HG02938 (cell line): Measurements from ENCODE around the gene POSTN.
"Not testable (repeated sequence)": the region's sequence is repeated elsewhere in the genome, so short reads cannot be mapped to it uniquely, and the experiment has no call there.

Experiments used
- ATAC-seq: cut with Tn5 transposase; IDR thresholded peaks from one replicate; pipeline ENCODE4 v1.9.1; 2021; ENCODE audit warnings: mild to moderate bottlenecking, moderate library complexity; ENCODE audit not compliant: unreplicated experiment

POSTN gene

GRCh38 chr13:37596805-37597204 is 1.8 kb downstream of the POSTN start:
- ATAC-seq, result no peak

GRCh38 chr13:37595162-37595561 is 3.4 kb downstream of the POSTN start:
- ATAC-seq, result no peak

- ATAC-seq, result no peak
Measured at GRCh38 chr13:37594550-37594949, 4.0 kb downstream of the POSTN start.

- ATAC-seq, result not testable (repeated sequence)
Measured at GRCh38 chr13:37589381-37589780, 9.2 kb downstream of the POSTN start.

- ATAC-seq, result no peak
Measured at GRCh38 chr13:37587236-37587635, 11.3 kb downstream of the POSTN start.

- ATAC-seq, result no peak
Measured at GRCh38 chr13:37586164-37586563, 12.4 kb downstream of the POSTN start.

- no peak for ATAC-seq
Measured at GRCh38 chr13:37585541-37585940, 13.0 kb downstream of the POSTN start.

GRCh38 chr13:37576601-37577000 is 22.0 kb downstream of the POSTN start:
- no peak for ATAC-seq

GRCh38 chr13:37565425-37565824 is 33.1 kb downstream of the POSTN start:
- no peak for ATAC-seq

- no peak for ATAC-seq
Measured at GRCh38 chr13:37561031-37561430, 37.5 kb downstream of the POSTN start.

- no peak for ATAC-seq
Measured at GRCh38 chr13:37560526-37560925, 38.0 kb downstream of the POSTN start.

GRCh38 chr13:37558766-37559165 is 39.8 kb downstream of the POSTN start:
- ATAC-seq, result not testable (repeated sequence)

GRCh38 chr13:37546087-37546486 is 52.5 kb downstream of the POSTN start:
- ATAC-seq, result no peak

GRCh38 chr13:37544995-37545394 is 53.6 kb downstream of the POSTN start:
- no peak for ATAC-seq

GRCh38 chr13:37539976-37540605 is 58.5 kb downstream of the POSTN start:
- no peak for ATAC-seq

GRCh38 chr13:37539170-37539569 is 59.4 kb downstream of the POSTN start:
- no peak for ATAC-seq

- no peak for ATAC-seq
Measured at GRCh38 chr13:37535501-37535900, 63.1 kb downstream of the POSTN start.

GRCh38 chr13:37534676-37535075 is 63.9 kb downstream of the POSTN start:
- no peak for ATAC-seq

GRCh38 chr13:37534181-37534580 is 64.4 kb downstream of the POSTN start:
- ATAC-seq, result no peak

GRCh38 chr13:37531049-37531448 is 67.5 kb downstream of the POSTN start:
- ATAC-seq, result no peak

- no peak for ATAC-seq
Measured at GRCh38 chr13:37529751-37530385, 68.7 kb downstream of the POSTN start.

- ATAC-seq, result no peak
Measured at GRCh38 chr13:37526710-37527473, 71.7 kb downstream of the POSTN start.
